ENCODE results near the gene LSR.

LSR gene

GRCh38 chr19:35213663-35214632 is 34.9 kb upstream of the LSR start (continued):
- TF ChIP-seq ZBTB26 (tag by site-specific recombination; optimal IDR thresholded peaks at IDR 0.05) (peak; percentile 23), YY2 (tag by site-specific recombination; IDR thresholded peaks at IDR 0.05) (no peak), ZNF555 (tag by site-specific recombination; conservative IDR thresholded peaks at IDR 0.05) (no peak), ZNF133 (tag by site-specific recombination; IDR thresholded peaks at IDR 0.05) (no peak), PRDM1 (tag by site-specific recombination; IDR thresholded peaks at IDR 0.05) (peak; percentile 39), ZNF692 (tag by site-specific recombination; IDR thresholded peaks at IDR 0.05) (peak; percentile 91), PRDM10 (tag by site-specific recombination; IDR thresholded peaks at IDR 0.05) (peak; percentile 91), SCRT1 (tag by site-specific recombination; IDR thresholded peaks at IDR 0.05; ENCODE audit: borderline replicate concordance) (peak; percentile 100), ZNF791 (tag by site-specific recombination; IDR thresholded peaks at IDR 0.05) (no peak), PRDM2 (tag by site-specific recombination; IDR thresholded peaks at IDR 0.05; ENCODE audit: borderline replicate concordance) (0 out of 2 replicates have a peak, but pooled peaks have one; percentile 61), ZBTB21 (tag by site-specific recombination; IDR thresholded peaks at IDR 0.05) (peak; percentile 88), ZBTB48 (tag by site-specific recombination; IDR thresholded peaks at IDR 0.05) (peak; percentile 59; the same call in 1 of the 2 replicates), ZFP37 (tag by site-specific recombination; IDR thresholded peaks at IDR 0.05) (peak; percentile 96), ZNF354C (tag by site-specific recombination; IDR thresholded peaks at IDR 0.05; ENCODE audit: borderline replicate concordance, low read depth) (no peak), ZNF785 (tag by site-specific recombination; IDR thresholded peaks at IDR 0.05) (no peak), FEZF1 (tag by site-specific recombination; IDR thresholded peaks at IDR 0.05) (peak; percentile 36), TSHZ1 (tag by site-specific recombination; IDR thresholded peaks at IDR 0.05; ENCODE audit: borderline replicate concordance) (peak; percentile 79; the same call in 1 of the 2 replicates), ZIC2 (tag by site-specific recombination; IDR thresholded peaks at IDR 0.05) (no peak), ZNF514 (tag by site-specific recombination; IDR thresholded peaks at IDR 0.05) (no peak), ZNF623 (tag by site-specific recombination; IDR thresholded peaks at IDR 0.05) (no peak), ZNF571 (tag by site-specific recombination; IDR thresholded peaks at IDR 0.05) (no peak), KLF8 (tag by site-specific recombination; IDR thresholded peaks at IDR 0.05) (peak; percentile 66), ZBTB8A (tag by site-specific recombination; IDR thresholded peaks at IDR 0.05) (peak; percentile 61)
